Esophagus muscularis mucosa (tissue), 4 donors: ENCODE measurements around the gene TMEM205. TPM values are rescaled to one million over a fixed set of nuclear protein-coding genes. Genes with fewer than 3 reads are reported as not detected.

ENCODE experiments used
- DNase-seq: peaks from one replicate; pipeline ENCODE4 v3.0.0-alpha.2; 2017; ENCODE audit errors: extremely low spot score
- H3K27ac ChIP-seq, 4 donors: fragments of 200-600 bp; sonication (generic); replicated peaks in 1 of 4; 1 replicate in 3 of 4; 2 replicates in 1 of 4; pipeline ENCODE4 v1.5.1; 2016 to 2019; ENCODE audit warnings: mild to moderate bottlenecking in 1 of 4
- H3K27me3 ChIP-seq, 4 donors: fragments of 200-600 bp; sonication (generic); one replicate each; pipeline versions ENCODE4 v1.5.1 to v1.6.0; 2016 to 2019
- H3K36me3 ChIP-seq, 4 donors: fragments of 200-600 bp; sonication (generic); one replicate each; pipeline ENCODE4 v1.5.1; 2016 to 2019
- H3K4me1 ChIP-seq, 4 donors: fragments of 200-600 bp; sonication (generic); one replicate each; pipeline ENCODE4 v1.5.1; 2016 to 2019
- H3K4me3 ChIP-seq, 4 donors: fragments of 200-600 bp; sonication (generic); 1 replicate in 2 of 4; 2 replicates in 2 of 4; pipeline ENCODE4 v1.5.1; 2016 to 2019; ENCODE audit warnings: mild to moderate bottlenecking in 4 of 4, moderate library complexity in 1 of 4
- H3K9me3 ChIP-seq, 4 donors: fragments of 200-600 bp; sonication (generic); 1 replicate in 3 of 4; 2 replicates in 1 of 4; pipeline ENCODE4 v1.5.1; 2016 to 2019
- CTCF ChIP-seq, 3 experiments: fragments of 200-600 bp in 2 of 3; fragments of 450-650 bp in 1 of 3; sonication (generic) in 2 of 3; IDR thresholded peaks; one replicate each; pipeline ENCODE4 v1.5.1; 2017 to 2019; ENCODE audit warnings: antibody characterized with exemption in 3 of 3, mild to moderate bottlenecking in 2 of 3, moderate library complexity in 1 of 3
- EP300 ChIP-seq: sonication (generic); formaldehyde crosslinking; IDR thresholded peaks from one replicate; pipeline ENCODE4 v1.6.1; 2017; ENCODE audit warnings: antibody characterized with exemption
- POLR2A ChIP-seq: fragments of 450-650 bp; IDR thresholded peaks from one replicate; pipeline ENCODE4 v1.6.1; 2017; ENCODE audit warnings: antibody characterized with exemption, moderate library complexity, mild to moderate bottlenecking, low read depth
- POLR2AphosphoS5 ChIP-seq, 2 donors: sonication (generic); formaldehyde crosslinking; IDR thresholded peaks; one replicate each; pipeline ENCODE4 v1.6.1; 2017; ENCODE audit warnings: antibody characterized with exemption in 2 of 2
- WGBS: methylation state at CpG from one replicate; pipeline ENCODE4 v1.1.5; 2018; 5-methylcytosine and 5-hydroxymethylcytosine counted together
- intact Hi-C: fragments of 100-400 bp; cut with DNase I; formaldehyde crosslinking; loops from one replicate; pipeline ENCODE4 v1.15.1; 2023
- total RNA-seq, 4 donors: library from RNA; depleted of rRNA; stranded (reverse); fragments of >200 nt; gene quantifications; one replicate each; pipeline versions ENCODE4 v1.1.0 to v1.2.1, GENCODE V29; 2016

TMEM205 gene
- total RNA-seq, 4 donors from 2014 or later: 197 to 241 (median 206) TPM

GRCh38 chr19:11363881-11364280 is 17.8 kb upstream of the TMEM205 start:
- Histone ChIP-seq H3K4me1 (peaks cover 0 to 10% (median 0%) of the 10 kb centered on the region in 4 donors), H3K4me3 (no peak overlapping the region), H3K27me3 (no peaks in the 10 kb centered on the region), H3K36me3 (peaks cover 18 to 85% (median 68%) of the 10 kb centered on the region in 4 donors), H3K9me3 (no peaks in the 10 kb centered on the region), H3K27ac (no peak overlapping the region)
- TF ChIP-seq CTCF (IDR thresholded peaks at IDR 0.05) (no peak), POLR2A (no peak), EP300 (no peak), POLR2AphosphoS5 (IDR thresholded peaks at IDR 0.05) (no peak)
- 83% methylated on average over 6 of the region's 10 CpGs for WGBS
- intact Hi-C loops: no loop called here
- no peak for DNase-seq

GRCh38 chr19:11361771-11362731 is 16.0 kb upstream of the TMEM205 start:
- Histone ChIP-seq H3K27me3 (no peaks in the 10 kb centered on the region), H3K4me1 (peaks cover 0 to 12% (median 2%) of the 10 kb centered on the region in 4 donors), H3K27ac (no peak overlapping the region), H3K36me3 (peaks cover 18 to 83% (median 67%) of the 10 kb centered on the region in 4 donors), H3K4me3 (no peak overlapping the region), H3K9me3 (no peaks in the 10 kb centered on the region)
- DNase-seq: no peak
- no peak for TF ChIP-seq CTCF (IDR thresholded peaks at IDR 0.05)
- TF ChIP-seq POLR2A: no peak
- no peak for TF ChIP-seq EP300
- TF ChIP-seq POLR2AphosphoS5 (IDR thresholded peaks at IDR 0.05): no peak
- 78% methylated on average over 35 of the region's 35 CpGs for WGBS
- intact Hi-C loops: no loop called here

GRCh38 chr19:11361037-11361770 is 15.1 kb upstream of the TMEM205 start:
- H3K4me3 ChIP-seq: no peak overlapping the region
- no peaks in the 10 kb centered on the region for H3K27me3 ChIP-seq
- TF ChIP-seq EP300 (no peak), CTCF (IDR thresholded peaks at IDR 0.05) (no peak), POLR2A (no peak), POLR2AphosphoS5 (IDR thresholded peaks at IDR 0.05) (no peak)
- WGBS: 62% methylated on average over 23 of the region's 43 CpGs
- DNase-seq: no peak
- H3K36me3 ChIP-seq: peaks cover 18 to 82% (median 66%) of the 10 kb centered on the region in 4 donors
- H3K9me3 ChIP-seq: no peaks in the 10 kb centered on the region
- H3K27ac ChIP-seq: no peak overlapping the region
- intact Hi-C loops: no loop called here
- H3K4me1 ChIP-seq: peaks cover 0 to 21% (median 10%) of the 10 kb centered on the region in 4 donors

GRCh38 chr19:11359421-11359820 is 13.4 kb upstream of the TMEM205 start:
- peaks cover 5 to 27% (median 25%) of the 10 kb centered on the region in 4 donors for H3K4me1 ChIP-seq
- WGBS: 91% methylated on average over 11 of the region's 11 CpGs
- intact Hi-C loops: no loop called here
- H3K9me3 ChIP-seq: no peaks in the 10 kb centered on the region
- TF ChIP-seq CTCF (IDR thresholded peaks at IDR 0.05): no peak
- no peak for TF ChIP-seq POLR2AphosphoS5 (IDR thresholded peaks at IDR 0.05)
- TF ChIP-seq POLR2A: no peak
- TF ChIP-seq EP300: no peak
- no peak overlapping the region for H3K27ac ChIP-seq
- H3K27me3 ChIP-seq: no peaks in the 10 kb centered on the region
- H3K4me3 ChIP-seq: no peak overlapping the region
- H3K36me3 ChIP-seq: peaks cover 18 to 65% (median 54%) of the 10 kb centered on the region in 4 donors
- no peak for DNase-seq
